ENCODE data around the gene KRTAP21-2. TPM values are rescaled to one million over a fixed set of nuclear protein-coding genes. Genes with fewer than 3 reads are reported as not detected.

The KRTAP21-2 gene
- total RNA-seq, 2 experiments from 2014 or later, result not detected

- Mint-ChIP-seq H3K4me1 (ENCODE audit: low read depth) (no peaks in the 10 kb centered on the region), H3K27me3 (no peaks in the 10 kb centered on the region), H3K27ac (no peak overlapping the region), H3K36me3 (ENCODE audit: low read depth) (no peaks in the 10 kb centered on the region), H3K4me3 (no peak overlapping the region), H3K9me3 (no peaks in the 10 kb centered on the region)
- intact Hi-C loops (cut with DNase I, micrococcal nuclease), result no loop called here
- DNase-seq (no peak), ATAC-seq (ENCODE audit: poor library complexity) (no peak)
- Histone ChIP-seq H3K27ac (ENCODE audit: low read depth in 1 of 2, low read length in 2 of 2) (no peak overlapping the region), H3K27me3 (ENCODE audit: control insufficient read depth in 1 of 2, insufficient read depth in 2 of 2, low read length in 2 of 2) (no peaks in the 10 kb centered on the region), H3K9me3 (ENCODE audit: control insufficient read depth in 1 of 2, insufficient read depth in 1 of 2, low read length in 2 of 2) (no peaks in the 10 kb centered on the region), H3K4me1 (ENCODE audit: insufficient read depth, low read length) (no peaks in the 10 kb centered on the region), H3K36me3 (ENCODE audit: insufficient read depth, low read length) (no peaks in the 10 kb centered on the region), H3K4me3 (ENCODE audit: low read length) (no peak overlapping the region)
- ChIA-PET POLR2A (interaction anchor here (0.7 kb wide), 1 partner anchor 262 kb away, joined by 4 read pairs; no protein-coding TSS in a partner anchor), CTCF (no interaction called here)
- no peak for TF ChIP-seq CTCF (IDR thresholded peaks at IDR 0.05)
These were observed 27.7 kb downstream of the KRTAP21-2 start for GRCh38 chr21:30719401-30719800.

DNA sequence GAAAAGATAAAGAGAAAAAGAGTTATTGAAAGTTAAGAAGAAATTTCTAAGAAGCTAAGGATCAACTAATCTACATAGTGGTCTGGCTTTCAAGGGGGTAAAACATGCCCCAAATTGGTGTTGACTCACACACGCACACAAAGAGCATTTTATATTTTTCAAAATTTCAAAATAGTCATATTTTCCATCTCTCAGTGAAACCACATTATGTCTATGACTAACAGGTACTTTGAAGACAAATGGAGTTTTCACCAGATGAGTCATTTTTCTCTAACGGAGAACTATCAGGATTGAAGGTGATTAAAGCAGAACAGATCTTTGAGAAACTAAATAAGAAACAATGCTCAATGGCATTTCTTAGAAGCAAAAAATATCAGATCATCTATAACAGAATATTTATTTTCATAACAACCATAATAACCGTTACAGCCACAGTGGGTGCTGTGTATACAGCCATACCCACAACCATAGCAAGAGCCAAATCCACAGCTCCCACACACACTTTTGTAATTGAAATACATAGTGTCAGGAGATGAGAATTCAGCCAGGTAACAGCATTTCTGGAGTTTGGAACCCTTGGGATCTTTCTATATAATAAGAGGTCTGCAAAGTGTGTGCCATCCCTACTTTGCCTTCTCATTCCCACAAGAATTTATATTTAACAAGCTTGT is 28.7 kb downstream of the KRTAP21-2 start, which contains the start of gene KRTAP21-3:
Gene KRTAP21-3, minus strand, starts transcription at position 539 of the 671 bp plus-strand sequence. Its CDS starts 18 bp downstream, at position 521.
- no peak within 1 kb of the TSS for H3K27ac Mint-ChIP-seq

GRCh38 chr21:30717105-30717504 is 30.0 kb downstream of the KRTAP21-2 start:
- Mint-ChIP-seq H3K9me3 (no peaks in the 10 kb centered on the region), H3K36me3 (ENCODE audit: low read depth) (no peaks in the 10 kb centered on the region), H3K4me1 (ENCODE audit: low read depth) (no peaks in the 10 kb centered on the region), H3K27ac (no peak overlapping the region), H3K27me3 (no peaks in the 10 kb centered on the region), H3K4me3 (no peak overlapping the region)
- ChIA-PET POLR2A (no interaction called here), CTCF (interaction anchor here (0.7 kb wide), 1 partner anchor 186 kb away, joined by 3 read pairs; no protein-coding TSS in a partner anchor)
- no peak for DNase-seq
- Histone ChIP-seq H3K9me3 (ENCODE audit: control insufficient read depth in 1 of 2, insufficient read depth in 1 of 2, low read length in 2 of 2) (no peaks in the 10 kb centered on the region), H3K4me3 (ENCODE audit: low read length) (no peak overlapping the region), H3K4me1 (ENCODE audit: insufficient read depth, low read length) (no peaks in the 10 kb centered on the region), H3K27ac (ENCODE audit: low read depth in 1 of 2, low read length in 2 of 2) (no peak overlapping the region), H3K27me3 (ENCODE audit: control insufficient read depth in 1 of 2, insufficient read depth in 2 of 2, low read length in 2 of 2) (no peaks in the 10 kb centered on the region), H3K36me3 (ENCODE audit: insufficient read depth, low read length) (no peaks in the 10 kb centered on the region)
- TF ChIP-seq CTCF (IDR thresholded peaks at IDR 0.05), result no peak
- no peak for ATAC-seq (ENCODE audit: poor library complexity)
- intact Hi-C loops (cut with DNase I, micrococcal nuclease), result no loop called here

More for the DNA sequence above, 28.7 kb downstream of the KRTAP21-2 start, which contains the start of gene KRTAP21-3:
- Mint-ChIP-seq H3K27me3 (no peaks in the 10 kb centered on the region), H3K9me3 (no peaks in the 10 kb centered on the region), H3K4me1 (ENCODE audit: low read depth) (no peaks in the 10 kb centered on the region), H3K36me3 (ENCODE audit: low read depth) (no peaks in the 10 kb centered on the region), H3K4me3 (no peak within 1 kb of the TSS)
- intact Hi-C loops (cut with DNase I, micrococcal nuclease), result no loop called here
- Histone ChIP-seq H3K4me1 (ENCODE audit: insufficient read depth, low read length) (no peaks in the 10 kb centered on the region), H3K4me3 (ENCODE audit: low read length) (no peak within 1 kb of the TSS), H3K36me3 (ENCODE audit: insufficient read depth, low read length) (no peaks in the 10 kb centered on the region), H3K9me3 (ENCODE audit: control insufficient read depth in 1 of 2, insufficient read depth in 1 of 2, low read length in 2 of 2) (no peaks in the 10 kb centered on the region), H3K27ac (ENCODE audit: low read depth in 1 of 2, low read length in 2 of 2) (no peak within 1 kb of the TSS), H3K27me3 (ENCODE audit: control insufficient read depth in 1 of 2, insufficient read depth in 2 of 2, low read length in 2 of 2) (no peaks in the 10 kb centered on the region)
- ATAC-seq (ENCODE audit: poor library complexity), result no peak
- TF ChIP-seq CTCF (IDR thresholded peaks at IDR 0.05), result no peak
- CTCF ChIA-PET, result no interaction called here
- POLR2A ChIA-PET, result no interaction called here
- DNase-seq, result peak in 1 of 14 experiments; percentile 2
